ENCODE results near the gene RAB3A. TPM values are rescaled to one million over a fixed set of nuclear protein-coding genes. Genes with fewer than 3 reads are reported as not detected.

RAB3A gene
- total RNA-seq, 1 experiment from 2014 or later, result 1.9 TPM

- BruUV-seq (replicated peaks), result no TSS peak
- intact Hi-C loops (cut with micrococcal nuclease; ENCODE audit: unreplicated experiment), result no loop called here
- Mint-ChIP-seq H3K9me3 (ENCODE audit: low read depth, unreplicated experiment) (no peaks in the 10 kb centered on the region), H3K27ac (ENCODE audit: unreplicated experiment) (no peak overlapping the region), H3K4me1 (ENCODE audit: low read depth, unreplicated experiment) (peaks cover 5% of the 10 kb centered on the region), H3K4me3 (ENCODE audit: low read depth, unreplicated experiment) (no peak overlapping the region), H3K27me3 (ENCODE audit: unreplicated experiment) (no peaks in the 10 kb centered on the region), H3K36me3 (ENCODE audit: insufficient read depth, unreplicated experiment) (peaks cover 12% of the 10 kb centered on the region)
- CTCF ChIA-PET, result no interaction called here
- DNase-seq, result no peak
- TF ChIP-seq, protein P1, sequence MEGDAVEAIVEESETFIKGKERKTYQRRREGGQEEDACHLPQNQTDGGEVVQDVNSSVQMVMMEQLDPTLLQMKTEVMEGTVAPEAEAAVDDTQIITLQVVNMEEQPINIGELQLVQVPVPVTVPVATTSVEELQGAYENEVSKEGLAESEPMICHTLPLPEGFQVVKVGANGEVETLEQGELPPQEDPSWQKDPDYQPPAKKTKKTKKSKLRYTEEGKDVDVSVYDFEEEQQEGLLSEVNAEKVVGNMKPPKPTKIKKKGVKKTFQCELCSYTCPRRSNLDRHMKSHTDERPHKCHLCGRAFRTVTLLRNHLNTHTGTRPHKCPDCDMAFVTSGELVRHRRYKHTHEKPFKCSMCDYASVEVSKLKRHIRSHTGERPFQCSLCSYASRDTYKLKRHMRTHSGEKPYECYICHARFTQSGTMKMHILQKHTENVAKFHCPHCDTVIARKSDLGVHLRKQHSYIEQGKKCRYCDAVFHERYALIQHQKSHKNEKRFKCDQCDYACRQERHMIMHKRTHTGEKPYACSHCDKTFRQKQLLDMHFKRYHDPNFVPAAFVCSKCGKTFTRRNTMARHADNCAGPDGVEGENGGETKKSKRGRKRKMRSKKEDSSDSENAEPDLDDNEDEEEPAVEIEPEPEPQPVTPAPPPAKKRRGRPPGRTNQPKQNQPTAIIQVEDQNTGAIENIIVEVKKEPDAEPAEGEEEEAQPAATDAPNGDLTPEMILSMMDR (IDR thresholded peaks at IDR 0.05; ENCODE audit: unreplicated experiment), result no peak
These were observed 56.4 kb downstream of the RAB3A start for GRCh38 chr19:18147396-18147795.

Other genes with a start within 250 kb of the RAB3A start
- not detected in 2 replicates for gene KCNN1, start 236.9 kb downstream of the RAB3A start, total RNA-seq (2022)
- gene ARRDC2, start 195.9 kb downstream of the RAB3A start, total RNA-seq (2022), result 15.8 and 23.0 TPM in 2 replicates
- gene IL12RB1, start 117.1 kb downstream of the RAB3A start, total RNA-seq (2022), result not detected in 2 replicates
- gene MAST3, start 106.3 kb downstream of the RAB3A start, total RNA-seq (2022), result 5.5 and 5.9 TPM in 2 replicates
- gene PIK3R2, start 50.9 kb downstream of the RAB3A start, total RNA-seq (2022), result 22.5 and 23.2 TPM in 2 replicates
- gene IFI30, start 30.2 kb downstream of the RAB3A start, total RNA-seq (2022), result 22.4 and 41.8 TPM in 2 replicates
- gene MPV17L2, start 10.8 kb downstream of the RAB3A start, total RNA-seq (2022), result 10.9 and 11.5 TPM in 2 replicates
- 0.90 and 2.4 TPM in 2 replicates for gene PDE4C, start 22.4 kb upstream of the RAB3A start, total RNA-seq (2022)
- 1.5 and 1.6 TPM in 2 replicates for gene IQCN, start 70.4 kb upstream of the RAB3A start, total RNA-seq (2022)
- 44.9 and 60.9 TPM in 2 replicates for gene JUND, start 77.6 kb upstream of the RAB3A start, total RNA-seq (2022)
- gene LSM4, start 119.0 kb upstream of the RAB3A start, total RNA-seq (2022), result 111 and 115 TPM in 2 replicates
- gene PGPEP1, start 136.6 kb upstream of the RAB3A start, total RNA-seq (2022), result 27.9 and 42.0 TPM in 2 replicates
- 56.6 and 80.3 TPM in 2 replicates for gene GDF15, start 182.1 kb upstream of the RAB3A start, total RNA-seq (2022)
- not detected in 2 replicates for gene LRRC25, start 193.6 kb upstream of the RAB3A start, total RNA-seq (2022)
- 38.8 and 51.5 TPM in 2 replicates for gene SSBP4, start 215.4 kb upstream of the RAB3A start, total RNA-seq (2022)
- 94.9 and 114 TPM in 2 replicates for gene ISYNA1, start 234.1 kb upstream of the RAB3A start, total RNA-seq (2022)